Panc1 (cell line): ENCODE measurements around the gene CCDC178. TPM values are rescaled to one million over a fixed set of nuclear protein-coding genes. Genes with fewer than 3 reads are reported as not detected.
A peak's percentile ranks its signal among the peaks of the same experiment; 100 is the strongest.

Experiments
- ATAC-seq: fragments of 200-7000 bp; cut with Tn5 transposase; 2 replicates; pipeline ENCODE4 v1.9.1; 2020; ENCODE audit warnings: mild to moderate bottlenecking, moderate library complexity
- BruUV-seq: library from RNA; stranded (reverse); fragments of 400-500 nt; replicated peaks from 2 replicates; lab custom pipeline; 2021; lab: Mats Ljungman, UMichigan
- CTCF ChIA-PET: fragments of 300-600 bp; sonication (Branson Sonifier 250); formaldehyde crosslinking; loops from one replicate; lab custom pipeline; 2022; ENCODE audit warnings: antibody characterized with exemption; lab: Charles Lee
- POLR2A ChIA-PET: fragments of 300-600 bp; sonication (Branson Sonifier 250); formaldehyde crosslinking; loops from one replicate; lab custom pipeline; 2022; ENCODE audit warnings: antibody characterized with exemption; lab: Charles Lee
- DNase-seq: peaks from one replicate; pipeline ENCODE4 v3.0.0-alpha.2; 2010; ENCODE audit warnings: low read depth, low spot score
- H3K27ac ChIP-seq: 2 replicates; pipeline ENCODE4 v1.5.1; 2011; ENCODE audit warnings: mild to moderate bottlenecking, low read length, inconsistent platforms
- H3K27me3 ChIP-seq: fragments of 200-500 bp; sonication (Bioruptor generic); 2 replicates; pipeline ENCODE4 v1.6.0; 2014; ENCODE audit warnings: low read length, inconsistent platforms; ENCODE audit not compliant: control insufficient read depth, insufficient read depth
- H3K36me3 ChIP-seq: fragments of 200-500 bp; sonication (Bioruptor generic); 2 replicates; pipeline ENCODE4 v1.5.1; 2014; ENCODE audit warnings: inconsistent platforms, mild to moderate bottlenecking, low read length, moderate library complexity; ENCODE audit not compliant: control insufficient read depth, insufficient read depth
- H3K4me1 ChIP-seq: 2 replicates; pipeline ENCODE4 v1.5.1; 2011; ENCODE audit warnings: inconsistent platforms, mild to moderate bottlenecking, low read length, moderate library complexity; ENCODE audit not compliant: control insufficient read depth, insufficient read depth
- H3K4me3 ChIP-seq, 2 experiments: 2 replicates each; pipeline ENCODE4 v1.5.1; 2011 to 2012; ENCODE audit warnings: low read depth in 2 of 2, low read length in 2 of 2, mild to moderate bottlenecking in 2 of 2, inconsistent platforms in 1 of 2, moderate library complexity in 1 of 2
- H3K9me3 ChIP-seq: fragments of 200-500 bp; sonication (Bioruptor generic); 2 replicates; pipeline ENCODE4 v1.5.1; 2014; ENCODE audit warnings: low read depth, mild to moderate bottlenecking, inconsistent platforms, low read length, moderate library complexity; ENCODE audit not compliant: control insufficient read depth, insufficient read depth
- CTCF ChIP-seq: fragments of 450-650 bp; IDR thresholded peaks from 2 replicates; pipeline ENCODE4 v1.5.1; 2017; ENCODE audit warnings: mild to moderate bottlenecking
- POLR2AphosphoS5 ChIP-seq: IDR thresholded peaks from 2 replicates; pipeline ENCODE4 v1.6.1; 2012; ENCODE audit warnings: mild to moderate bottlenecking, low read depth, low read length, moderate library complexity
- REST ChIP-seq, 2 experiments: IDR thresholded peaks; 2 replicates each; pipeline ENCODE4 v1.6.1; 2011 to 2012; ENCODE audit warnings: low read depth in 2 of 2, control low read depth in 1 of 2, low read length in 1 of 2, mild to moderate bottlenecking in 1 of 2, moderate library complexity in 1 of 2; ENCODE audit not compliant: insufficient read depth in 1 of 2
- SIN3A ChIP-seq: IDR thresholded peaks from 2 replicates; pipeline ENCODE4 v1.6.1; 2012; ENCODE audit warnings: low read depth, mild to moderate bottlenecking, low read length, moderate library complexity, borderline replicate concordance; ENCODE audit not compliant: insufficient read depth
- TCF7L2 ChIP-seq: IDR thresholded peaks from 2 replicates; pipeline ENCODE4 v1.6.1; 2011; ENCODE audit warnings: mild to moderate bottlenecking, low read depth, low read length, inconsistent platforms
- in situ Hi-C: cut with HindIII; loops from 2 replicates; pipeline ENCODE4 v1.10.0; 2016; ENCODE audit warnings: low sequenced_read_pairs, low pct_unique_long_range_greater_than_20kb
- intact Hi-C: fragments of 100-400 bp; cut with micrococcal nuclease; formaldehyde crosslinking; loops from one replicate; pipeline ENCODE4 v1.10.0; 2022; ENCODE audit not compliant: unreplicated experiment
- total RNA-seq: library from RNA; stranded (reverse); gene quantifications from one replicate; pipeline ENCODE4 v1.2.1, GENCODE V29; 2021; ENCODE audit not compliant: unreplicated experiment

The CCDC178 gene
- total RNA-seq, 1 experiment from 2014 or later, result not detected

GRCh38 chr18:33052886-33053285 lies 387.6 kb downstream of the CCDC178 start:
- ChIA-PET POLR2A (no interaction called here), CTCF (no interaction called here)
- no peak for ATAC-seq
- Histone ChIP-seq H3K4me3 (no peak overlapping the region), H3K4me1 (no peaks in the 10 kb centered on the region), H3K36me3 (no peaks in the 10 kb centered on the region), H3K27me3 (no peaks in the 10 kb centered on the region), H3K9me3 (no peaks in the 10 kb centered on the region), H3K27ac (no peak overlapping the region)
- no TSS peak for BruUV-seq
- no peak for DNase-seq
- in situ Hi-C loops (no loop called here), intact Hi-C loops (no loop called here)
- TF ChIP-seq TCF7L2 (no peak), CTCF (no peak), SIN3A (no peak), POLR2AphosphoS5 (no peak)

- H3K27ac ChIP-seq, result no peak overlapping the region
- TF ChIP-seq POLR2AphosphoS5 (no peak), CTCF (no peak), TCF7L2 (no peak), REST (IDR thresholded peaks at IDR 0.05; ENCODE audit: insufficient read depth in 1 of 2, low read depth in 2 of 2, low read length in 1 of 2) (no peak), SIN3A (no peak)
- no peaks in the 10 kb centered on the region for H3K27me3 ChIP-seq
- in situ Hi-C loops (no loop called here), intact Hi-C loops (no loop called here)
- no peaks in the 10 kb centered on the region for H3K4me1 ChIP-seq
- ATAC-seq (no peak), DNase-seq (peak; percentile 15)
- ChIA-PET POLR2A (no interaction called here), CTCF (no interaction called here)
- no peaks in the 10 kb centered on the region for H3K9me3 ChIP-seq
- H3K36me3 ChIP-seq, result no peaks in the 10 kb centered on the region
- no peak overlapping the region for H3K4me3 ChIP-seq
- no TSS peak for BruUV-seq
Observed at GRCh38 chr18:33051407-33051806, 389.1 kb downstream of the CCDC178 start.
